ENCODE data around the gene UBE2Q2.

Gene UBE2Q2

DNA sequence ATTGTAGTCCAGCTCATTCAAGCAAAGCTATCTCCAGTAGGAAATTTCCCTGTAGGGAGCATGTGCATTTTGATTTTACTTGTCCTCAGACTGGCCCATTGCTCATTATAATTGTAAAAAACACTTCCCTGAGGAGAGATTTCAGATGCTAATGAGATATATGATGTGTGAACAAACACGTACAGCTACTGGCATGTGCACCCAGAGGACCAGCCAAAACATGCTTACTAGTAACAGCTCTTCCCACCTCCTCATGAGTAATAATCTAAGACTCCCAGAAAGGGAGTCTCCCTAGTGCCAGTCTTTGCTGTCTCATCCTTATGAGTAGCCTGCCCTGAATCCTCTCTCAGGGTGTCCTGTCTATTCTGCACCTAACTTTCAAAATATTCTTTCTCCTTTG lies 103.8 kb downstream of the UBE2Q2 start:
- TF ChIP-seq, protein P1, sequence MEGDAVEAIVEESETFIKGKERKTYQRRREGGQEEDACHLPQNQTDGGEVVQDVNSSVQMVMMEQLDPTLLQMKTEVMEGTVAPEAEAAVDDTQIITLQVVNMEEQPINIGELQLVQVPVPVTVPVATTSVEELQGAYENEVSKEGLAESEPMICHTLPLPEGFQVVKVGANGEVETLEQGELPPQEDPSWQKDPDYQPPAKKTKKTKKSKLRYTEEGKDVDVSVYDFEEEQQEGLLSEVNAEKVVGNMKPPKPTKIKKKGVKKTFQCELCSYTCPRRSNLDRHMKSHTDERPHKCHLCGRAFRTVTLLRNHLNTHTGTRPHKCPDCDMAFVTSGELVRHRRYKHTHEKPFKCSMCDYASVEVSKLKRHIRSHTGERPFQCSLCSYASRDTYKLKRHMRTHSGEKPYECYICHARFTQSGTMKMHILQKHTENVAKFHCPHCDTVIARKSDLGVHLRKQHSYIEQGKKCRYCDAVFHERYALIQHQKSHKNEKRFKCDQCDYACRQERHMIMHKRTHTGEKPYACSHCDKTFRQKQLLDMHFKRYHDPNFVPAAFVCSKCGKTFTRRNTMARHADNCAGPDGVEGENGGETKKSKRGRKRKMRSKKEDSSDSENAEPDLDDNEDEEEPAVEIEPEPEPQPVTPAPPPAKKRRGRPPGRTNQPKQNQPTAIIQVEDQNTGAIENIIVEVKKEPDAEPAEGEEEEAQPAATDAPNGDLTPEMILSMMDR (IDR thresholded peaks at IDR 0.05; ENCODE audit: low read depth, low read length), result no peak
- no peak for DNase-seq (ENCODE audit: extremely low read depth, low read depth)

DNA sequence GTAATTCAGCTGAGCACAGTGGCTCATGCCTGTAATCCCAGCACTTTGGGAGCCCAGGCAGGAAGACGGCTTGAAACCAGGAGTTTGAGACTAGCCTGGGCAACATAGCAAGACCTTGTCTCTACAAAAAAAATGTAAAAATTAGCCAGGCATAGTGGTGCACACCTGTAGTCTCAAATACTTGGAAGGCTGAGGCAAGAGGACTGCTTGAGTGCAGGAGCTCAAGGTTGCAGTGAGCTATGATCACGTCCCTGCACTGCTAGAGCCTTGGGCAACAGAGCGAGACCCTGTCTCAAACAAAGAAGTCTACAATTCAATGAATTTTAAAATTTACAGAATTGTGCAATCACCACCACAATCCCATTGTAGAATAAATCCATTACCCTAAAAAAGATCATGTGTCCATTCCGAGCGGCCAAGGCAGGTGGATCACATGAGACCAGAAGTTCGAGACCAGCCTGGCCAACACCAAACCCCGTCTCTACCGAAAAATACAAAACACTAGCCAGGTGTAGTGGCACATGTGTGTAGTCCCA lies 105.6 kb downstream of the UBE2Q2 start:
- TF ChIP-seq, protein P1 (IDR thresholded peaks at IDR 0.05; ENCODE audit: low read depth, low read length), result no peak
- DNase-seq (ENCODE audit: extremely low read depth, low read depth), result no peak

Data from AG09319 (cell line).